Measurements from ENCODE around the gene UQCRC1.

DNA sequence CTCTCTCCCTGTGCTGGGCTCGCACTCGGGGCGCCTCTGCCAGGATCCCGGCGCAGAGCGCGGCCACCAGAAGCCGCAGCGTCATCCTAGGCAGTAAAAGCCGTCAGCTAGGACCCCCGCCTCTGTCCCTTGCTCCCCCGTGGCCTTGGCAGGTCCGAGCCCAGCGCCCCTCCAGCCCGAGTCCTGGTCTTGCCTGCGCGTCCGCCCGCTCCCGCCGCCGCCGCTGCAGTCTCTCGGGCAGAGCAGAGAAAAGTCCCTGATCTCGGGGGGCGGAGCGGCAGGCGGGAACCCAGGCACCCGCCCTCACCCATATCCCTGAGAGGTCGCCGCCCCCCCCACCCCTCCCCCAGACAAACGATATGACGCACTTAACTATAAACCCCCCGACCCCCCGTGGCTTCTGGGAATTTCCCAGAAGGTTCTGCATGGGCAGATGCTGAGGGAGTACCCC lies 14.3 kb downstream of the UQCRC1 start, which contains the start of gene COL7A1:
- TF ChIP-seq, protein P1, sequence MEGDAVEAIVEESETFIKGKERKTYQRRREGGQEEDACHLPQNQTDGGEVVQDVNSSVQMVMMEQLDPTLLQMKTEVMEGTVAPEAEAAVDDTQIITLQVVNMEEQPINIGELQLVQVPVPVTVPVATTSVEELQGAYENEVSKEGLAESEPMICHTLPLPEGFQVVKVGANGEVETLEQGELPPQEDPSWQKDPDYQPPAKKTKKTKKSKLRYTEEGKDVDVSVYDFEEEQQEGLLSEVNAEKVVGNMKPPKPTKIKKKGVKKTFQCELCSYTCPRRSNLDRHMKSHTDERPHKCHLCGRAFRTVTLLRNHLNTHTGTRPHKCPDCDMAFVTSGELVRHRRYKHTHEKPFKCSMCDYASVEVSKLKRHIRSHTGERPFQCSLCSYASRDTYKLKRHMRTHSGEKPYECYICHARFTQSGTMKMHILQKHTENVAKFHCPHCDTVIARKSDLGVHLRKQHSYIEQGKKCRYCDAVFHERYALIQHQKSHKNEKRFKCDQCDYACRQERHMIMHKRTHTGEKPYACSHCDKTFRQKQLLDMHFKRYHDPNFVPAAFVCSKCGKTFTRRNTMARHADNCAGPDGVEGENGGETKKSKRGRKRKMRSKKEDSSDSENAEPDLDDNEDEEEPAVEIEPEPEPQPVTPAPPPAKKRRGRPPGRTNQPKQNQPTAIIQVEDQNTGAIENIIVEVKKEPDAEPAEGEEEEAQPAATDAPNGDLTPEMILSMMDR (IDR thresholded peaks at IDR 0.05; ENCODE audit: borderline replicate concordance, extremely low read depth, low read length, poor library complexity, severe bottlenecking), result no peak
- TF ChIP-seq EZH2 (IDR thresholded peaks at IDR 0.05; ENCODE audit: borderline replicate concordance, low read depth, low read length, severe bottlenecking), result no peak
